OCI-LY7 (cell line): ENCODE results near the gene CELF4. TPM values are rescaled to one million over a fixed set of nuclear protein-coding genes. Genes with fewer than 3 reads are reported as not detected.

ENCODE experiments used
- BruUV-seq: library from RNA; stranded (reverse); fragments of 400-500 nt; replicated peaks from 2 replicates; lab custom pipeline; 2021; lab: Mats Ljungman, UMichigan
- CTCF ChIA-PET: fragments of 300-600 bp; sonication (Branson Sonifier 250); formaldehyde crosslinking; loops from one replicate; lab custom pipeline; 2022; ENCODE audit warnings: antibody characterized with exemption; ENCODE audit not compliant: unreplicated experiment; lab: Charles Lee
- POLR2A ChIA-PET: fragments of 300-600 bp; sonication (Branson Sonifier 250); formaldehyde crosslinking; loops from one replicate; lab custom pipeline; 2022; ENCODE audit warnings: antibody characterized with exemption; lab: Charles Lee
- DNase-seq: peaks from one replicate; pipeline ENCODE4 v3.0.0-alpha.2; 2015; ENCODE audit warnings: low spot score
- H2AFZ ChIP-seq: fragments of 200-600 bp; sonication (generic), shearing (Covaris generic); 2 replicates; pipeline ENCODE4 v1.6.1; 2014; ENCODE audit warnings: mild to moderate bottlenecking, antibody characterized with exemption, low read length, moderate library complexity
- H3K27ac ChIP-seq: fragments of 200-600 bp; sonication (generic); 2 replicates; pipeline ENCODE4 v1.5.1; 2014; ENCODE audit warnings: mixed run types, low read depth, mild to moderate bottlenecking, moderate library complexity, low read length, inconsistent platforms; ENCODE audit not compliant: poor library complexity, severe bottlenecking
- H3K36me3 ChIP-seq: fragments of 200-600 bp; sonication (generic); 2 replicates; pipeline ENCODE4 v1.6.1; 2014; ENCODE audit warnings: mild to moderate bottlenecking, antibody characterized with exemption, low read length, moderate library complexity, mixed read lengths; ENCODE audit not compliant: insufficient read depth
- H3K4me1 ChIP-seq: fragments of 200-600 bp; sonication (generic); 2 replicates; pipeline ENCODE4 v1.5.1; 2014; ENCODE audit warnings: mild to moderate bottlenecking, low read length; ENCODE audit not compliant: insufficient read depth, poor library complexity, severe bottlenecking
- H3K4me2 ChIP-seq: fragments of 200-600 bp; sonication (generic); 2 replicates; pipeline ENCODE4 v1.6.1; 2014; ENCODE audit warnings: mild to moderate bottlenecking, low read length
- H3K4me3 ChIP-seq: fragments of 200-600 bp; sonication (generic); 2 replicates; pipeline ENCODE4 v1.5.1; 2014; ENCODE audit warnings: mild to moderate bottlenecking, low read depth, low read length; ENCODE audit not compliant: poor library complexity, severe bottlenecking
- H3K79me2 ChIP-seq: fragments of 200-600 bp; sonication (generic); 2 replicates; pipeline ENCODE4 v1.6.1; 2016; ENCODE audit warnings: low read depth, mild to moderate bottlenecking, low read length, moderate library complexity, mixed read lengths; ENCODE audit not compliant: insufficient read depth
- H3K9me2 ChIP-seq: fragments of 200-600 bp; sonication (generic); 2 replicates; pipeline ENCODE4 v1.6.1; 2016; ENCODE audit warnings: mild to moderate bottlenecking, low read length, mixed read lengths; ENCODE audit not compliant: insufficient read depth
- H3K9me3 ChIP-seq: fragments of 200-600 bp; sonication (generic); 2 replicates; pipeline ENCODE4 v1.6.1; 2014; ENCODE audit warnings: mild to moderate bottlenecking, mixed run types, low read length, mixed read lengths
- H4K20me1 ChIP-seq: fragments of 200-600 bp; sonication (generic); 2 replicates; pipeline ENCODE4 v1.6.1; 2014; ENCODE audit warnings: mild to moderate bottlenecking, antibody characterized with exemption, low read length, moderate library complexity, mixed read lengths; ENCODE audit not compliant: insufficient read depth
- CTCF ChIP-seq: fragments of 200-600 bp; sonication (generic); conservative IDR thresholded peaks from 2 replicates; pipeline ENCODE4 v1.5.1; 2014; ENCODE audit warnings: mild to moderate bottlenecking, antibody characterized with exemption, low read length, moderate library complexity, mixed read lengths
- EZH2phosphoT487 ChIP-seq: fragments of 200-600 bp; sonication (generic); IDR thresholded peaks from 2 replicates; pipeline ENCODE4 v1.6.1; 2018; ENCODE audit warnings: low read depth, borderline replicate concordance, mild to moderate bottlenecking, mixed run types, antibody characterized with exemption, low read length, moderate library complexity, mixed read lengths
- intact Hi-C: fragments of 100-400 bp; cut with micrococcal nuclease; formaldehyde crosslinking; loops from one replicate; pipeline ENCODE4 v1.10.0; 2022; ENCODE audit not compliant: unreplicated experiment
- total RNA-seq, 2 experiments: library from RNA; depleted of rRNA in 1 of 2; stranded (reverse); fragments of >200 nt in 1 of 2; shearing (Covaris generic) in 1 of 2; gene quantifications; 2 replicates each; pipeline ENCODE4 v1.2.3, GENCODE V29; 2014 to 2022

The CELF4 gene
- total RNA-seq, 2 experiments from 2014 or later = not detected

- DNase-seq = no peak
- Histone ChIP-seq H3K9me3 (no peaks in the 10 kb centered on the region), H3K9me2 (no peaks in the 10 kb centered on the region), H3K79me2 (no peaks in the 10 kb centered on the region), H2AFZ (no peak overlapping the region), H3K27ac (no peak overlapping the region), H4K20me1 (no peaks in the 10 kb centered on the region), H3K4me3 (no peak overlapping the region), H3K4me1 (no peaks in the 10 kb centered on the region), H3K4me2 (no peak overlapping the region), H3K36me3 (no peaks in the 10 kb centered on the region)
- BruUV-seq = no TSS peak
- intact Hi-C loops = no loop called here
- ChIA-PET CTCF (no interaction called here), POLR2A (no interaction called here)
- TF ChIP-seq EZH2phosphoT487 = no peak
- no peak for TF ChIP-seq CTCF
Observed at GRCh38 chr18:37438417-37439180, 127.0 kb downstream of the CELF4 start.

GRCh38 chr18:37435996-37436395 lies 129.6 kb downstream of the CELF4 start:
- no TSS peak for BruUV-seq
- H2AFZ ChIP-seq = no peak overlapping the region
- no peaks in the 10 kb centered on the region for H4K20me1 ChIP-seq
- H3K9me2 ChIP-seq = no peaks in the 10 kb centered on the region
- no peaks in the 10 kb centered on the region for H3K9me3 ChIP-seq
- ChIA-PET POLR2A (interaction anchor here (1.1 kb wide), 1 partner anchor 14 kb away, joined by 4 read pairs; no protein-coding TSS in a partner anchor), CTCF (no interaction called here)
- H3K79me2 ChIP-seq = no peaks in the 10 kb centered on the region
- no peak overlapping the region for H3K4me2 ChIP-seq
- TF ChIP-seq EZH2phosphoT487 (no peak), CTCF (no peak)
- intact Hi-C loops = no loop called here
- no peak overlapping the region for H3K4me3 ChIP-seq
- DNase-seq = no peak
- no peaks in the 10 kb centered on the region for H3K36me3 ChIP-seq
- H3K27ac ChIP-seq = no peak overlapping the region
- H3K4me1 ChIP-seq = no peaks in the 10 kb centered on the region
